HL-60 (cell line): ENCODE measurements around the gene UCP3.

ENCODE experiments used
- DNase-seq, 2 experiments: peaks; one replicate each; pipeline ENCODE4 v3.0.0-alpha.2; 2010 to 2020; ENCODE audit warnings: low read depth in 1 of 2, low spot score in 1 of 2
- H3K27ac ChIP-seq: fragments of 250-450 bp; sonication (Bioruptor Pico); replicated peaks from 2 replicates; pipeline ENCODE4 v1.5.1; 2020; ENCODE audit warnings: mild to moderate bottlenecking, moderate library complexity
- H3K27me3 ChIP-seq: fragments of 250-450 bp; sonication (Bioruptor Pico); 2 replicates; pipeline ENCODE4 v1.5.1; 2021; ENCODE audit warnings: mild to moderate bottlenecking, moderate library complexity; ENCODE audit not compliant: insufficient read depth, poor library complexity, severe bottlenecking
- H3K4me3 ChIP-seq: replicated peaks from 2 replicates; pipeline ENCODE4 v1.5.1; 2011; ENCODE audit warnings: mild to moderate bottlenecking, control low read depth, low read length; ENCODE audit not compliant: insufficient read depth
- CTCF ChIP-seq: IDR thresholded peaks from one replicate; pipeline ENCODE4 v1.5.1; 2011; ENCODE audit warnings: low read length, control low read depth, inconsistent platforms; ENCODE audit not compliant: insufficient read depth
- GABPA ChIP-seq: IDR thresholded peaks from 2 replicates; pipeline ENCODE4 v1.6.1; 2012; ENCODE audit warnings: low read depth
- POLR2AphosphoS5 ChIP-seq: IDR thresholded peaks from 2 replicates; pipeline ENCODE4 v1.6.1; 2012; ENCODE audit warnings: low read depth
- REST ChIP-seq: IDR thresholded peaks from 2 replicates; pipeline ENCODE4 v1.6.1; 2012; ENCODE audit warnings: low read depth; ENCODE audit not compliant: insufficient replicate concordance
- SPI1 ChIP-seq: IDR thresholded peaks from 2 replicates; pipeline ENCODE4 v1.6.1; 2012; ENCODE audit warnings: low read depth, mild to moderate bottlenecking, borderline replicate concordance

The UCP3 gene

GRCh38 chr11:74006743-74007304, 2.1 kb downstream of the UCP3 start:
- no peak for DNase-seq
- Histone ChIP-seq H3K4me3 (no peak overlapping the region), H3K27ac (no peak overlapping the region), H3K27me3 (no peaks in the 10 kb centered on the region)
- TF ChIP-seq POLR2AphosphoS5, result no peak
- TF ChIP-seq CTCF, result no peak

GRCh38 chr11:74005721-74006517, 3.0 kb downstream of the UCP3 start:
- H3K4me3 ChIP-seq, result no peak overlapping the region

GRCh38 chr11:74004759-74005615, 3.9 kb downstream of the UCP3 start:
- H3K4me3 ChIP-seq, result no peak overlapping the region
- no peak for DNase-seq
- H3K27ac ChIP-seq, result no peak overlapping the region
- TF ChIP-seq REST, result no peak
- no peak for TF ChIP-seq CTCF
- TF ChIP-seq SPI1, result no peak
- TF ChIP-seq POLR2AphosphoS5, result no peak
- TF ChIP-seq GABPA, result no peak
- H3K27me3 ChIP-seq, result no peaks in the 10 kb centered on the region

More at GRCh38 chr11:74005721-74006517, 3.0 kb downstream of the UCP3 start:
- H3K27me3 ChIP-seq, result no peaks in the 10 kb centered on the region
- H3K27ac ChIP-seq, result no peak overlapping the region
- no peak for TF ChIP-seq SPI1
- TF ChIP-seq CTCF, result no peak
- no peak for TF ChIP-seq POLR2AphosphoS5
- TF ChIP-seq GABPA, result no peak
- no peak for TF ChIP-seq REST
- no peak for DNase-seq
